Activated naive CD8-positive, alpha-beta T cell treated with anti-CD3 and anti-CD28 coated beads, Interleukin-2, amount 50 U/mL, for 24 hours (primary cell): ENCODE results near the gene PIGT.
"Not testable (repeated sequence)": the region's sequence is repeated elsewhere in the genome, so short reads cannot be mapped to it uniquely, and the experiment has no call there.

ENCODE experiments used
- ATAC-seq: fragments of 150-1000 bp; cut with Tn5 transposase; one replicate; pipeline ENCODE4 v1.10.0; 2021
- DNase-seq: peaks from one replicate; pipeline ENCODE4 v3.0.0; 2021
- H3K27ac Mint-ChIP-seq: one replicate; pipeline ENCODE4 v1.8.0; 2021; ENCODE audit warnings: mild to moderate bottlenecking, mixed read lengths
- H3K27me3 Mint-ChIP-seq: one replicate; pipeline ENCODE4 v1.8.0; 2021; ENCODE audit warnings: mixed read lengths
- H3K36me3 Mint-ChIP-seq: one replicate; pipeline ENCODE4 v1.8.0; 2021; ENCODE audit warnings: low read depth, mixed read lengths
- H3K4me1 Mint-ChIP-seq: one replicate; pipeline ENCODE4 v1.8.0; 2021; ENCODE audit warnings: mixed read lengths
- H3K4me3 Mint-ChIP-seq: one replicate; pipeline ENCODE4 v1.8.0; 2021; ENCODE audit warnings: mild to moderate bottlenecking, moderate library complexity, mixed read lengths
- H3K9me3 Mint-ChIP-seq: one replicate; pipeline ENCODE4 v1.8.0; 2021; ENCODE audit warnings: mixed read lengths

Gene PIGT

GRCh38 chr20:45452772-45453691 is 37.1 kb downstream of the PIGT start:
- DNase-seq (no peak), ATAC-seq (no peak)
- no peaks in the 10 kb centered on the region for H3K4me1 Mint-ChIP-seq
- no peaks in the 10 kb centered on the region for H3K36me3 Mint-ChIP-seq
- H3K27ac Mint-ChIP-seq, result no peak overlapping the region
- no peaks in the 10 kb centered on the region for H3K9me3 Mint-ChIP-seq
- H3K27me3 Mint-ChIP-seq, result no peaks in the 10 kb centered on the region
- no peak overlapping the region for H3K4me3 Mint-ChIP-seq

GRCh38 chr20:45456632-45457031 is 40.7 kb downstream of the PIGT start:
- H3K4me1 Mint-ChIP-seq, result peaks cover 8% of the 10 kb centered on the region
- peak; percentile 29 for ATAC-seq
- peak; percentile 49 for DNase-seq
- no peaks in the 10 kb centered on the region for H3K9me3 Mint-ChIP-seq
- H3K27ac Mint-ChIP-seq, result no peak overlapping the region
- H3K36me3 Mint-ChIP-seq, result no peaks in the 10 kb centered on the region
- no peaks in the 10 kb centered on the region for H3K27me3 Mint-ChIP-seq
- H3K4me3 Mint-ChIP-seq, result no peak overlapping the region

- peaks cover 10% of the 10 kb centered on the region for H3K4me1 Mint-ChIP-seq
- no peak overlapping the region for H3K27ac Mint-ChIP-seq
- peaks cover 3% of the 10 kb centered on the region for H3K27me3 Mint-ChIP-seq
- DNase-seq (no peak), ATAC-seq (no peak)
- no peaks in the 10 kb centered on the region for H3K9me3 Mint-ChIP-seq
- no peaks in the 10 kb centered on the region for H3K36me3 Mint-ChIP-seq
- H3K4me3 Mint-ChIP-seq, result no peak overlapping the region
Measured at GRCh38 chr20:45459606-45460005, 43.7 kb downstream of the PIGT start.

GRCh38 chr20:45461225-45461624 is 45.3 kb downstream of the PIGT start:
- H3K27ac Mint-ChIP-seq, result no peak overlapping the region
- H3K27me3 Mint-ChIP-seq, result peaks cover 6% of the 10 kb centered on the region
- peaks cover 10% of the 10 kb centered on the region for H3K4me1 Mint-ChIP-seq
- peak; percentile 80 for ATAC-seq
- H3K9me3 Mint-ChIP-seq, result no peaks in the 10 kb centered on the region
- DNase-seq, result no peak
- no peaks in the 10 kb centered on the region for H3K36me3 Mint-ChIP-seq
- no peak overlapping the region for H3K4me3 Mint-ChIP-seq

GRCh38 chr20:45462711-45463509 is 47.0 kb downstream of the PIGT start:
- H3K36me3 Mint-ChIP-seq, result no peaks in the 10 kb centered on the region
- DNase-seq (no peak), ATAC-seq (no peak)
- peaks cover 10% of the 10 kb centered on the region for H3K4me1 Mint-ChIP-seq
- no peaks in the 10 kb centered on the region for H3K9me3 Mint-ChIP-seq
- H3K27me3 Mint-ChIP-seq, result peaks cover 16% of the 10 kb centered on the region
- no peak overlapping the region for H3K4me3 Mint-ChIP-seq
- no peak overlapping the region for H3K27ac Mint-ChIP-seq

- peak; percentile 56 for ATAC-seq
Measured at GRCh38 chr20:45463709-45464108, 47.8 kb downstream of the PIGT start.

GRCh38 chr20:45465491-45466266 is 49.7 kb downstream of the PIGT start:
- no peak for DNase-seq
- no peak for ATAC-seq
- no peak overlapping the region for H3K27ac Mint-ChIP-seq
- H3K4me3 Mint-ChIP-seq, result no peak overlapping the region
- no peaks in the 10 kb centered on the region for H3K36me3 Mint-ChIP-seq
- no peaks in the 10 kb centered on the region for H3K9me3 Mint-ChIP-seq
- peaks cover 17% of the 10 kb centered on the region for H3K4me1 Mint-ChIP-seq
- peaks cover 37% of the 10 kb centered on the region for H3K27me3 Mint-ChIP-seq

More at GRCh38 chr20:45463709-45464108, 47.8 kb downstream of the PIGT start:
- no peaks in the 10 kb centered on the region for H3K36me3 Mint-ChIP-seq
- no peaks in the 10 kb centered on the region for H3K9me3 Mint-ChIP-seq
- H3K27ac Mint-ChIP-seq, result no peak overlapping the region
- peaks cover 23% of the 10 kb centered on the region for H3K27me3 Mint-ChIP-seq
- H3K4me3 Mint-ChIP-seq, result no peak overlapping the region
- no peak for DNase-seq
- H3K4me1 Mint-ChIP-seq, result peaks cover 10% of the 10 kb centered on the region

- ATAC-seq (no peak), DNase-seq (no peak)
- no peak overlapping the region for H3K4me3 Mint-ChIP-seq
- H3K27me3 Mint-ChIP-seq, result peaks cover 50% of the 10 kb centered on the region
- H3K27ac Mint-ChIP-seq, result no peak overlapping the region
- H3K4me1 Mint-ChIP-seq, result peaks cover 10% of the 10 kb centered on the region
- H3K36me3 Mint-ChIP-seq, result no peaks in the 10 kb centered on the region
- H3K9me3 Mint-ChIP-seq, result no peaks in the 10 kb centered on the region
Measured at GRCh38 chr20:45467172-45467571, 51.2 kb downstream of the PIGT start.

- no peak for ATAC-seq
- Mint-ChIP-seq H3K4me3 (no peak overlapping the region), H3K4me1 (peaks cover 10% of the 10 kb centered on the region), H3K36me3 (no peaks in the 10 kb centered on the region), H3K9me3 (no peaks in the 10 kb centered on the region), H3K27me3 (peaks cover 56% of the 10 kb centered on the region), H3K27ac (no peak overlapping the region)
- DNase-seq, result no peak
Measured at GRCh38 chr20:45467861-45468260, 51.9 kb downstream of the PIGT start.

GRCh38 chr20:45469336-45470261 is 53.7 kb downstream of the PIGT start, which contains the start of gene WFDC2:
TSS of gene WFDC2 (plus strand) at chr20:45469753. CDS start at chr20:45469782, 29 bp downstream.
- H3K4me1 Mint-ChIP-seq, result peaks cover 10% of the 10 kb centered on the region
- DNase-seq (no peak), ATAC-seq (peak; percentile 26)
- no peaks in the 10 kb centered on the region for H3K36me3 Mint-ChIP-seq
- no peaks in the 10 kb centered on the region for H3K9me3 Mint-ChIP-seq
- H3K4me3 Mint-ChIP-seq, result peak within 1 kb of the TSS; percentile 58
- peaks cover 68% of the 10 kb centered on the region for H3K27me3 Mint-ChIP-seq
- no peak within 1 kb of the TSS for H3K27ac Mint-ChIP-seq

GRCh38 chr20:45470262-45470931 is 54.5 kb downstream of the PIGT start:
- ATAC-seq (peak; percentile 82), DNase-seq (peak; percentile 60)
- no peaks in the 10 kb centered on the region for H3K36me3 Mint-ChIP-seq
- peaks cover 68% of the 10 kb centered on the region for H3K27me3 Mint-ChIP-seq
- H3K9me3 Mint-ChIP-seq, result no peaks in the 10 kb centered on the region
- H3K4me3 Mint-ChIP-seq, result peak overlapping the region; percentile 58
- peaks cover 10% of the 10 kb centered on the region for H3K4me1 Mint-ChIP-seq
- no peak overlapping the region for H3K27ac Mint-ChIP-seq

GRCh38 chr20:45470937-45471336 is 55.0 kb downstream of the PIGT start:
- Mint-ChIP-seq H3K27ac (no peak overlapping the region), H3K4me3 (peak overlapping the region; percentile 50)

GRCh38 chr20:45472286-45472685 is 56.3 kb downstream of the PIGT start:
- not testable (repeated sequence) for H3K4me3 Mint-ChIP-seq, H3K36me3 Mint-ChIP-seq, H3K9me3 Mint-ChIP-seq, DNase-seq, H3K27ac Mint-ChIP-seq, ATAC-seq
- Mint-ChIP-seq H3K4me1 (peaks cover 10% of the 10 kb centered on the region), H3K27me3 (peaks cover 60% of the 10 kb centered on the region)

More at GRCh38 chr20:45470937-45471336, 55.0 kb downstream of the PIGT start:
- Mint-ChIP-seq H3K4me1 (peaks cover 10% of the 10 kb centered on the region), H3K9me3 (no peaks in the 10 kb centered on the region), H3K27me3 (peaks cover 66% of the 10 kb centered on the region), H3K36me3 (no peaks in the 10 kb centered on the region)
- no peak for ATAC-seq
- peak; percentile 12 for DNase-seq
